ENCODE measurements around the gene SCFD2.

The SCFD2 gene

DNA sequence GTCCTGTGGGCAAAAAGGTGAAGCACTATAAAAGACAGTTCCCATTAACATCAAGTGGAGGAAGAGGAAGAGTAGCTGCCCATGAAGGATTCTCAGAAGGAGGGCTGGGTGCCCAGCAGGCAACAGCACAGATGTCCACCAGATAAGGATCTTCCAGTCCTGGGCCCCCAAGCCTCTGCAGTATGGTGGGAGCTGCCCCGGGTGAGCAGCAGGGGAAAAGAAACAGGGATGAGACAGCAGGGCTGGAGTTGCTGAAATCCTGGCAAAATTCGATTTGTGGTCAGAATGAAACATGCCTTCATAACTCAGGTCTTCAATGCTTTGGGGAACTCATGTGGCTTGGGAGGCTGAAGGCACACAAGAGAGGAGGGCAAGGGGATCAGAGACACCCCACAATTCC is 409.2 kb downstream of the SCFD2 start:
- no peak for DNase-seq (ENCODE audit: low read depth)
- no peak overlapping the region for H3K4me3 ChIP-seq (ENCODE audit: low read depth, low read length)

DNA sequence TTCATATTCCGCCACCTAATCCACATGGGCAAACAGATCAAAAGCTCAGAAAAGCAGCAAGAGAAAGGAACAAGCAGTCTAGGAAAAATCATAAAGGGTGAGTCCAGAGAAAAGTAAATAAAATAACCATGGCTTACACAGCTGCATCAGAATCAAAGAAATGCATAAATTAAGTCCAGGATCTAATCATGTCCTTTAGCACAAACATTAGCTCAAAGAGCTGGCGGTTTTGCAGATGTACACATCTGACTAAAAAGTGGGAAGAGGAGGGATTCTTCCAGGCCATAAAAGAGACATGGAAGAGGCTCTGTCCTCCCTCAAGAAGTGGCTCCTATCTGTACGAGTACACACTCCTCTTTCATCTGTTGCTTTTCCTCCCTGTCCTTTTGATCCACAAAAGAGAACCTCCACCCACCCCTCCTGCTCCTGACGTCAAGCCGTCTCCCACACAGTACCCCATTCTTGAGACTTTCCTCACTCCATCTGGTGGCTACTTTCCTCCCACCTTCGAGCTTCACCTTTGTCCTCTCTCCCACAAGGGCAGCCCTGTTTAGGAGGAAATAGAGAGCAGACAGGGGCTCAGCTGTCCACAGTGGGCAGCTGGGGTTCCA is 411.2 kb downstream of the SCFD2 start:
- H3K4me3 ChIP-seq (ENCODE audit: low read depth, low read length), result no peak overlapping the region
- DNase-seq (ENCODE audit: low read depth), result no peak

DNA sequence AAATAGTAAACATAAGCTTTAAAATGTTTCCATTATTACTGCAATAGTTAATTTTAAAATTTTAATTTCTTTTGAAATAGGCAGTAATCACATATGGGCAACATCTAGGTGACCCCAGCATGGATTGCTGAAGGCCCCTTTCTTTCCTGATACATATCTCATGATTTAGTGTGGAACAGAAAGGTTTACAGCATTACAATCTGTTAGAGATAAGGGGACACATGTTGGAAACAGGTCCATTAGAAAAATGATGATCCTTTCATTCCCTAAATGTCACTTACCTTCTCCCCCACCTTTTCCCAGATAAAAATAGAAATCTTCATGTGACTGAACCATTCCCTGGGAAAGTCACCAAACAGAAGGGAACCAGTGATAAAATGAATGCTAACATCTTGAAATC is 413.3 kb downstream of the SCFD2 start:
- DNase-seq (ENCODE audit: low read depth), result no peak
- H3K4me3 ChIP-seq (ENCODE audit: low read depth, low read length), result no peak overlapping the region

DNA sequence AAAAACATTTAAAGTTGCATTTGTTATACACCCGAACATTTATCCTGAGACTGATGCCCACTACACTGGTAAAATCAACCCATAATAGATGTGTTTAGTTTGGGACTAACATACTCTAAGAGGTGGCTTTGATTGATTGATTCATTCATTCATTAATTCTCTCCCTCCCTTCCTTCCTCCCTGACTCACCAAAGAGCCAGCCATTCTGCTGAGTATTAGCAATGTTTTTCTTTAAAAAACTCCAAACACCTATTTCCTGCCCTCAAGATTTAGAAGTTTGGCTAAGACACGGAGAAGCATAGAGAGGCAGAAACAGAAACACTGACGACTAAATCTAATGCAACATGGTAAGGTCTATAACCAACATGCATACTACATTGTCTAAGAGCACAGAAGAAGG is 414.8 kb downstream of the SCFD2 start:
- DNase-seq (ENCODE audit: low read depth), result no peak
- no peak overlapping the region for H3K4me3 ChIP-seq (ENCODE audit: low read depth, low read length)

DNA sequence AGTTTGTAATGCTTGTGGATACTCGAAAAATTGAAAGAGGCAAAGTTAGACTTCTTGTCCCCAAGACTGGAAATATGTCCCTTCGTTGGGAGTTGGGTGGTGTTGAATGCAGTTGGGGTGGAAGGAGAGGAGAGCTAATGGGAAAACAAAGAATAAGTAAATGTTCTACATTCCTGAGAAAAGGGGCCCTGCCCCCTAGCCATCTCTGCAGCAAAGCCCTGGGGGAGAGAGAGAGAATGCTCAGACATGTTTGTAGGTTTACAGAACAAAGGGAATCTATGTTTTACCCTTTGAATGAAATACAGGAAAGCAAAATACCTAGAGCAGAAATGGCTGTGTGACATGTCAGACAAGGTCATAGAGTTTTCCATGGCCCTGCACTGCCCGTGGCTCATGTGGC is 415.6 kb downstream of the SCFD2 start:
- DNase-seq (ENCODE audit: low read depth), result no peak
- no peak overlapping the region for H3K4me3 ChIP-seq (ENCODE audit: low read depth, low read length)

DNA sequence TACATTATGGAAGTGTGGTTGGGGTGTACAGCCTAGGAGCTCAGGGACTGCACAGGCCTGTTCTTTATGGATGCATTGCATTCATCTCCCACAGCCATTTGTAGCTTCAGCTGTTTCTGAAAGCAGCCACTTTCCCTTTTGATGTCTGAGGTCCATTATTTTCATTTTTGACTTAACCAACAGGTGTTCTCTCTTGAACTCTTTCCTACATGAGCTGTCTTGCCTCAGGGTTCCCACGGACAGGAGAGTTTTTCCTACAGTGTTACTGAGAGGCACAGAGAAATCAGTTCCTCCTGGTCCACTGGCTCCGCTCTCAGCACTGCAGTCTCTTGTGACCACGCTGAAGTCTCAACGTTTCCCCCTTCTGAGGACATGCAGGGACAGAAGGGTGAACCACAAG is 416.5 kb downstream of the SCFD2 start:
- H3K4me3 ChIP-seq (ENCODE audit: low read depth, low read length), result no peak overlapping the region
- DNase-seq (ENCODE audit: low read depth), result no peak

DNA sequence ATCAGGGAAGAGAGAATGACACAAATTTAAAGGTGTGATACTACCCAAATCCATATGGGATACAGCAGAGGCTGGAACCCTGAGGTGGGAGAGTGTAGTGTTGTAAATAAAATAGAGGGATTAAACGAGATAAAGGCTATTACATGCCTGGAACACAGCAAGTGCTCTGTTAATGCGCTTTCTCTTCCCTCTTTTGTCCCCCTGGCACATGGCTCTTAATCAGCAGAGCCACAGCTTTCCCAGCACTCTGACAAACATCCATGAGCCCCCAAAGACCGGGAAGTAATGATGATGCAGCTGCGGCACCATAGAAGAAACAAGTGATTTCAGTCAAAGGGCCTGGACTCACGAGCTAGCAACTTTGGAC is 417.8 kb downstream of the SCFD2 start:
- DNase-seq (ENCODE audit: low read depth), result no peak
- no peak overlapping the region for H3K4me3 ChIP-seq (ENCODE audit: low read depth, low read length)

DNA sequence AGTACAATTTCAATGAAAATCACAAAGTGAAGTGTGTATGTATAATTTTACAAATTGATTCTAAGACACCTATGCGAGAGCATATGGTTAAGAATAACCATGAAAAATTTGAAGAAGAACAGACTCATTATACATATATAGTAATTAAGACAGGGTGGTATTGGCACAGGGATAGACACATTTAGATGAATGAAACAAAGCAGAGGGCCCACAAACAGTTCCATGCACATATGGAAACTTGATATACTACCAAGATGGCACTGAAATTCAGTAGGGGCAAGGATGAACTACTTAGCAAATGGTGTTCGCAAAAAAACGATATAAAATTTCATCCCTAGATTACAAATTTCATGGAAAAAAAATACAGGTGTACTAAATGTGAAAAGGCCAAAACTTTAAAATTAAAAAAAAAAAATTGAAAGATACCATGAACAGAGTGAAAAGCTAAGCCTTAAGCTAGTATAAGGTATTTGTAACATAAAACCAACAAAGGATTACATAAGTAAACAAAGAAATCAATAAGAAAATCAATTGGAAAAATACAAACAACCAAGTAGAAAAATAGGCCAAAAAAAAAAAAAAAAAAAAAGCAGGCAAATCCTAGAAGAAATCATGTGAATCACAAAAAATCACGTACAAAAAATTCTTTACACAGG is 418.3 kb downstream of the SCFD2 start:
- no peak for DNase-seq (ENCODE audit: low read depth)
- H3K4me3 ChIP-seq (ENCODE audit: low read depth, low read length), result no peak overlapping the region

DNA sequence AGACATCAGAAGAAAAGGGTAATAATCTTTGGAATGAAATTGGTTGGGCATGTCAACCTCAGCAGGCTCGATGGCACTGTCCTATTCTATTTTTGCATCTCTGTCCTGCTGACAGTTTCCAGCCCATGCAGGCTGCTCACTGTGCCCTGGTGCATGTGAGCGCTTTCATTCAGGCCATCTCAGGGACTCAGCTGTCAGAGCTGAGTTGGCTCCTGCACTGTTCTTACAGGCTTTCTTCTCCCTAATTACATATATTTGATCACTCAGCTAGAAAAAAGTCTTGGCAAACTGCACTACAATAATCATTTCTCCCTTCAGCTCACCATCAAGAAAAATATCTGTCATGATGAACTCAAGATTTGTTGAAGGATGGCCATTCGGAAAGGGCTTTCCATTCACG is 419.0 kb downstream of the SCFD2 start:
- no peak overlapping the region for H3K4me3 ChIP-seq (ENCODE audit: low read depth, low read length)
- DNase-seq (ENCODE audit: low read depth), result no peak

DNA sequence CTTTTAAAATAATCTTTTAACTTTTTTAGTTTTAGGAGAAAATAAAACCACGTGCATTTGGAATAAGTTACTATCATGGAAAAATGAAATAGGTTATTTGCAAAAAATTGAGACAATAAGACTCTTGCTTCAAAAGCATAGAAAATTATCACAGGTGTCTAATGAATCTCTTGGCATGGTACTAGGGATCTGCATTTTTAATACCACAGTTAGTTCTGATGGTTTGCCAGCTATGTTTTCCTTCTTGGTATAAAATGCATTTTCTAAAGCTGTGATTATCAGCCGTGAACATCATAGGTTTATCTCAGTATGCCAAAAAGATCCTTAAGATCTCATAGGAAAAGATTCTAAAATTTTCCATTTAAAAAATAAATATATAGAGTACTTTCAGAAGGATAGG is 419.9 kb downstream of the SCFD2 start:
- DNase-seq (ENCODE audit: low read depth), result no peak
- H3K4me3 ChIP-seq (ENCODE audit: low read depth, low read length), result no peak overlapping the region

DNA sequence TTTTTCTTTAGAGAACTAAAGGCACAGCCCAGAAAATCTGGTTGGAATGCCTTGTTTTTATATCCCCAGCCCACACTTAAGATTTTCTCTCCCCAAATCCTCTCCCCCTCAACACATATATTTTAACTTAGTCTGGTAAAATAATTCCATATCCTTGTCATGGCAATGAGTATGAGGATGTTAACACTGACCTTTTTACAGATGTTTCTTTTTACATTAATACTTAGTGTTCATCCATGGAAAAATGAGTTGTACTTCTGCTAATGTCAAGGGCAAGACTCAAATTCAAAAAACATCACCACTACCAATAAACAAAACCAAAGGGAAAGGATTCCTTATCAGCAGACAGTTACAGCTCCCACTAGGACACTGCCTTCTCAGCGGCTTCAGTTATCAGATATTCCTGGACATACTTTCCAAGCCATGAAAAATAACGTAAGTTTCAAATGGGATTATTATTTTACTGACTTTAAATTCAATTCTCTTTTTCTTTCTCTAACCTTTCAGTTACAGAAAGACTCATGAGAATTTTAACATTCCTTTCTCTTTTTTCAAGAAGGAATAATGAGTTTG is 420.4 kb downstream of the SCFD2 start:
- DNase-seq (ENCODE audit: low read depth), result no peak

DNA sequence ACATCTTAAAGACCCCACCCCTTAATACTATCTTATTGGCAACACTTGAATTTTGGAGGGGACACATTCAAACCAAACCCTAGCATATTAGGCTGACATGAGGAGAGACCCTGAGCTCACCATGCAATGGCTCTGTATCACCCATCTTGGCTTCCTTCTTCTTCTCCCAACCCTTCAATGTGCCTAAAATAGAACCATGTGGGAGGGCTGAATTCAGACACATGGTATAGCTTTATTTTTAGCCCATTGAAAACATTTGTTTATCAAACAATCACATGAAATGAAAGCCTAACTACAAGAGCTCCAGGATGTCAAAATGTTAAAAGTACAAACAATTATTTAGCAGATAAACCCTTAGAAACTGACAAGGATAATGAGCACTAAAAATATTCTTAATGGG is 422.2 kb downstream of the SCFD2 start:
- no peak for DNase-seq (ENCODE audit: low read depth)
- H3K4me3 ChIP-seq (ENCODE audit: low read depth, low read length), result no peak overlapping the region

More for the DNA sequence above, 420.4 kb downstream of the SCFD2 start:
- H3K4me3 ChIP-seq (ENCODE audit: low read depth, low read length), result no peak overlapping the region

DNA sequence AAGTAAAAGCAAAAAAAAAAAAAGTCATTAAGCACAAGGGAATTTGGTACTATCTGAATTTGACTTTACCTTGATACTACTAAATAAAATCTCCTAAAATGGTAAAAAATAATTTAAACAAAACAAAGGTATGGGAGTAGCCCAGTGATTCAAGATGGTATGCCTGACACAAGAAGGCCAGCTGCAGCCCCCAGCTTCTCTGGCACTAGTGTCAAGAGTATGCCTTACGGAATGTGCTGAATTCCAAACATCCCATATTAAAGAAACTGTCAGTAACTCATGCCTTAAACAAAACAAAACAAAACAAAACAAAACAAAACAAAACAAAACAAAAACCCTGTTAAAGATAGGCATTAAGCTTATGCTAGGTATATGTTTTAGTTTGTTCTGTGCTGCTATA is 422.9 kb downstream of the SCFD2 start:
- no peak overlapping the region for H3K4me3 ChIP-seq (ENCODE audit: low read depth, low read length)
- DNase-seq (ENCODE audit: low read depth), result no peak

DNA sequence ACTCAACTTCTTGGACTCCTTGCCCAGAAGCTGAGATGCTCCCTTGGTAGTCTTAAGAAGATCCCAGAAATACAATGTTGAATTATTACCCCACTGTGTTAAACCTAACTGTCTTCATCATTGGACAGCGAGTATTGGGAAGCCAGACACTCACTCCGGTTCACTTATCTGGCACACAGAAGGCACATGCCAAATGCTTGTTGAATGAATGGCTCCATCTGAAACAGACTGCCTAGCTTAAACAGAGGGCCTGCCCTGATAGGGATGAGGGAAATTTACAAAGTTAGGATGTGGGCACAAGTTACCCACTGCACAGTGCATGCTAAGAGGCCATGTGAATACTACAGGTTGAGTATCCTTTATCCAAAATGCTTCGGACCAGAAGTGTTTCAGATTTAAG is 424.4 kb downstream of the SCFD2 start:
- H3K4me3 ChIP-seq (ENCODE audit: low read depth, low read length), result no peak overlapping the region
- no peak for DNase-seq (ENCODE audit: low read depth)

DNA sequence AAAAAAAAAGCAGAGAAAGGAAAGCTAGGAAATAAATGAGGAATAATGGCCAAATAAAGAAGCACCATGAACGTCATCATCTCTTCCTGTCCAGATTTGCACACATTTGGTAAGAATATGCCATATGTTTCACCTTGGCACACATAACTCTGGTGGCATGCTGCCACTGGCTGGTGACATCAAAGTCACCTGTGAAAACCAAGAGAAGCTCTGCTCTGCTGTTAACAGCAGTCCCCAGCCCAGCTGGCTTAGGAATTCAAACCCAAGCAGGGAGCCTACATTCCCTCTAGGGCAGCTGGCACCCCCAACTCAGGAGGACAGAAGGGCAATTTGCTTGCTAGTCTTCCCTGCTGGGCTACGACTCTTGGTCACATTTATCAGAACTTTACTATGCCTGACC is 426.1 kb downstream of the SCFD2 start:
- no peak overlapping the region for H3K4me3 ChIP-seq (ENCODE audit: low read depth, low read length)
- no peak for DNase-seq (ENCODE audit: low read depth)

DNA sequence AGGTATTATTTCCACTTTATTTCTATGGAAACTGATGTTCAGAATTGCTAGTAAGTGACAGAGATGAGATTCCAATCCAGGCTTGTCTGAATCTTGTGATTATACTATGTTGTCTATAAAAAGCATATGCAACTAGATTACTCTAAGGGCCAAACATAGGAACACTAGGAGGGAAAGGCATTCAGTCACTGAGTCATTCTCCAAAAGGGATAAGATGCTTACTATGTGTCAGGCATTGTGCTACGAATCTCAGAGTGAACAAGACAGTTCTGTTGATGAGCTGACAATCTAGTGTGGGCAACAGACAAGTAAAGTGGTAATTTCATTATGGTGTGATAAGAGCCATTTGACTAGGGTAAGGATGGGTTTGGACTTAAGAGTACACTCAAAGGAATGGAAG is 426.5 kb downstream of the SCFD2 start:
- no peak overlapping the region for H3K4me3 ChIP-seq (ENCODE audit: low read depth, low read length)
- DNase-seq (ENCODE audit: low read depth), result no peak

DNA sequence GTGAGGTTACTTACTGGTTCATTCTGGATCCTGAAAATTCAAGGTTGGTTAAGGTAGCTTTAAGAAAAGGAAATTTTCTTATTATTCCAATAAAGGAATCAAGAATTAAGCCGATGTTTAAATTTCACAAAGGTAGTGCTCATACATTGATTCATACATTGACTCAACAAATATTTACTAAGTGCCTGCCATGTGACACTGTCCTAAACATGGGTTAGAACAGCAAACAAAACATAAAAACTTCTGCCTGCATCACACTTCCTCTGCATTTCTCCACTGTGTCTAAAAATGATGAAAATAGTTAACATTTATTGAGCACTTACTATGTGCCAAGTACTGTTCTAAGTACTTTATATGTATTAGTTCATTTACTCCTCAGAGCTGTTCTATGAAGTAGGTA is 428.0 kb downstream of the SCFD2 start:
- H3K4me3 ChIP-seq (ENCODE audit: low read depth, low read length), result no peak overlapping the region

DNA sequence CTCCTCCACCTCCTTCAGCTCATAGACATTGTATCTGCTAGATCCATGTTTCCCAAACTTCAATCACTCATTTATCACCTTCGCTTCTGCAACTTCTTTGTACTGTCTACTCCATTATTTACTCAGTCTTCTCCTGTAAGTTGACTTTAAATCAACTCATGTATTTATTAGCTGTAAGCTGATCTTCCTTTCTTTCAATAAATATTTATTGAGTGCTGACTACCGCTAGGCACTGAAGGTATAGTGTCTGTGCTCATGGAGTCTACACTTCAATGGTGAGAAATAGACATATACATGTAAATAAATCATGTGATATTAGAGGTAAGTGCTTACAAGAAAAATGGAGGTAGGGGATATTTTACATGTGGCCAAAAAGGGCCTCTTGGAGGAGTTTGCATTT is 429.1 kb downstream of the SCFD2 start:
- DNase-seq (ENCODE audit: low read depth), result no peak
- no peak overlapping the region for H3K4me3 ChIP-seq (ENCODE audit: low read depth, low read length)

More for the DNA sequence above, 428.0 kb downstream of the SCFD2 start:
- DNase-seq (ENCODE audit: low read depth), result no peak

DNA sequence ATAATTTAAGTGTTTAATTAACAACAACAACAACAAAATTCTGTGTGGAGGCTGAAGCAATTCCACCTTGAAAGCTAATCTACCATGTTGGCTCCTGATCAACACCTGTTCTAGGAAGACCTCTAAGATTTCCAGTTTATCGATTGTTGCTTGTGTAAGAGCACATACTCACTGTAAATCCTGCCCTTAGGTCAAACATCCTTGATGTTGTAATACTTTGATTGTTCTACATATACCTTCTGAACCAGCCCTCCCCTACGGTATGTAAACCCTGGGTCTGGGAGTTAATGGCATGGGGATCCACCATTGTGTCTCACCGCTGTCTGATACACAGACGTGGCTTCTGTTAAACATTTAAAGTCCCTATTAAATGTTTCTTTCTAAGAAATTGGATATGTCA is 430.5 kb downstream of the SCFD2 start:
- H3K4me3 ChIP-seq (ENCODE audit: low read depth, low read length), result no peak overlapping the region
- no peak for DNase-seq (ENCODE audit: low read depth)

DNA sequence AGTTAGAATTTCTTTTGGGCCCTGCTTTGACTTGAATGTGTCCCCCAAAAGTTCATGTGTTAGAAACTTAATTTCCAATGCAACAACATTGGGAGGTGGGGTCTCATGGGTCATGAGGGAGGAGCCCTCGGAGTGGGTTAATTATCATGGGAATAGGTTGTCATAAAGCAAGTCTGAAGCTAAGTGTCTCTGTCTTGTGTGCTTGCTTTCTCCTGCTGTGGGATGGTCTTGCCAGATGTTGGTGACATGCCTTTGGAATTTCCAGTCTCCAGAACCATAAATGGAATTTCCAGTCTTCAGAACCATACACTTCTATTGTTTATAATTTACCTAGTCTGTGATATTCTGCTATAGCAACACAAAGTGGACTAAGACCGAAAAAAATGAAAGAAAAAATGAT is 432.1 kb downstream of the SCFD2 start:
- H3K4me3 ChIP-seq (ENCODE audit: low read depth, low read length), result no peak overlapping the region
- no peak for DNase-seq (ENCODE audit: low read depth)
